Activated effector memory CD4-positive, alpha-beta T cell treated with anti-CD3 and anti-CD28 coated beads, Interleukin-2, amount 50 U/mL, for 16 hours (primary cell): ENCODE measurements around the gene FAM107B.
"Not testable (repeated sequence)": the region's sequence is repeated elsewhere in the genome, so short reads cannot be mapped to it uniquely, and the experiment has no call there.

Experiments used
- DNase-seq: peaks from one replicate; pipeline ENCODE4 v3.0.0-alpha.2; 2020

The FAM107B gene

GRCh38 chr10:14688606-14689005 is 86.1 kb downstream of the FAM107B start:
- DNase-seq: no peak

GRCh38 chr10:14688189-14688588 is 86.5 kb downstream of the FAM107B start:
- DNase-seq: not testable (repeated sequence)

GRCh38 chr10:14687340-14687739 is 87.4 kb downstream of the FAM107B start:
- no peak for DNase-seq

- no peak for DNase-seq
These were observed 88.3 kb downstream of the FAM107B start for GRCh38 chr10:14686356-14686755.

GRCh38 chr10:14684354-14684753 is 90.3 kb downstream of the FAM107B start:
- no peak for DNase-seq

GRCh38 chr10:14683256-14683655 is 91.4 kb downstream of the FAM107B start:
- no peak for DNase-seq

- no peak for DNase-seq
These were observed 92.9 kb downstream of the FAM107B start for GRCh38 chr10:14681802-14682201.

- DNase-seq: no peak
These were observed 93.4 kb downstream of the FAM107B start for GRCh38 chr10:14681305-14681704.

GRCh38 chr10:14678637-14679036 is 96.1 kb downstream of the FAM107B start:
- no peak for DNase-seq

- DNase-seq: no peak
These were observed 98.0 kb downstream of the FAM107B start for GRCh38 chr10:14676732-14677131.

GRCh38 chr10:14674376-14675050 is 100.2 kb downstream of the FAM107B start:
- no peak for DNase-seq

- DNase-seq: no peak
These were observed 101.4 kb downstream of the FAM107B start for GRCh38 chr10:14673189-14673861.

- DNase-seq: no peak
These were observed 103.3 kb downstream of the FAM107B start for GRCh38 chr10:14671386-14671831.

GRCh38 chr10:14670551-14671240 is 104.0 kb downstream of the FAM107B start:
- no peak for DNase-seq

GRCh38 chr10:14669576-14669975 is 105.1 kb downstream of the FAM107B start:
- no peak for DNase-seq

- no peak for DNase-seq
These were observed 106.9 kb downstream of the FAM107B start for GRCh38 chr10:14667781-14668180.

GRCh38 chr10:14667280-14667679 is 107.4 kb downstream of the FAM107B start:
- DNase-seq: no peak

GRCh38 chr10:14665865-14666857 is 108.5 kb downstream of the FAM107B start:
- DNase-seq: no peak

- DNase-seq: no peak
These were observed 109.4 kb downstream of the FAM107B start for GRCh38 chr10:14665304-14665703.

- no peak for DNase-seq
These were observed 110.4 kb downstream of the FAM107B start for GRCh38 chr10:14664345-14664744.

- no peak for DNase-seq
These were observed 112.9 kb downstream of the FAM107B start for GRCh38 chr10:14661818-14662217.

- no peak for DNase-seq
These were observed 113.9 kb downstream of the FAM107B start for GRCh38 chr10:14660831-14661230.
